AG09319 (cell line): ENCODE data around the gene SRGAP2C.

ENCODE experiments used
- DNase-seq: peaks from one replicate; pipeline ENCODE4 v3.0.0-alpha.2; 2010; ENCODE audit warnings: low read depth; ENCODE audit errors: extremely low read depth
- TF ChIP-seq, protein P1 (sequence below): IDR thresholded peaks from 2 replicates; pipeline ENCODE4 v1.5.1; 2011; ENCODE audit warnings: low read depth, mild to moderate bottlenecking, inconsistent platforms, low read length, moderate library complexity

SRGAP2C gene

DNA sequence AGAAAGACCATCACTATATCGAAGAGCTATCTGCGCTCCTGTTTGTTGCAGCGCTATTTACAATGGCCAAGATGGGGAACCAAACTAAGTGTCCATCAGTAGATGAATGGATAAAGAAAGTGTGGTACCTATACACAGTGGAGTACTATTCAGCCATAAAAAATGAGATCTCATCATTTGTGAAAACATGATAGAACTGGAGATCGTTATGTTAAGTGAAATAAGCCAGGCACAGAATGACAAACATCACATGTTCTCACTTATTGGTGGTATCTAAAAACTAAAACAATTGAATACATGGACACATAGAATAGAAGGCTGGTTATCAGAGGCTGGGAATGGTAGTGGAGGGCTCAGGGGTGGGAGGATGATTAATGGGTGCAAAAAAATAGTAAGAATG, 256.2 kb downstream of the SRGAP2C start:
- DNase-seq = no peak
- TF ChIP-seq, protein P1, sequence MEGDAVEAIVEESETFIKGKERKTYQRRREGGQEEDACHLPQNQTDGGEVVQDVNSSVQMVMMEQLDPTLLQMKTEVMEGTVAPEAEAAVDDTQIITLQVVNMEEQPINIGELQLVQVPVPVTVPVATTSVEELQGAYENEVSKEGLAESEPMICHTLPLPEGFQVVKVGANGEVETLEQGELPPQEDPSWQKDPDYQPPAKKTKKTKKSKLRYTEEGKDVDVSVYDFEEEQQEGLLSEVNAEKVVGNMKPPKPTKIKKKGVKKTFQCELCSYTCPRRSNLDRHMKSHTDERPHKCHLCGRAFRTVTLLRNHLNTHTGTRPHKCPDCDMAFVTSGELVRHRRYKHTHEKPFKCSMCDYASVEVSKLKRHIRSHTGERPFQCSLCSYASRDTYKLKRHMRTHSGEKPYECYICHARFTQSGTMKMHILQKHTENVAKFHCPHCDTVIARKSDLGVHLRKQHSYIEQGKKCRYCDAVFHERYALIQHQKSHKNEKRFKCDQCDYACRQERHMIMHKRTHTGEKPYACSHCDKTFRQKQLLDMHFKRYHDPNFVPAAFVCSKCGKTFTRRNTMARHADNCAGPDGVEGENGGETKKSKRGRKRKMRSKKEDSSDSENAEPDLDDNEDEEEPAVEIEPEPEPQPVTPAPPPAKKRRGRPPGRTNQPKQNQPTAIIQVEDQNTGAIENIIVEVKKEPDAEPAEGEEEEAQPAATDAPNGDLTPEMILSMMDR = no peak
